ENCODE measurements around the gene LMF2. TPM values are rescaled to one million over a fixed set of nuclear protein-coding genes. Genes with fewer than 3 reads are reported as not detected.

LMF2 gene
- total and polyA plus RNA-seq, 2 of the 4 experiments (the other 2 are of a cell fraction), result 16.8 to 82.6 TPM

DNA sequence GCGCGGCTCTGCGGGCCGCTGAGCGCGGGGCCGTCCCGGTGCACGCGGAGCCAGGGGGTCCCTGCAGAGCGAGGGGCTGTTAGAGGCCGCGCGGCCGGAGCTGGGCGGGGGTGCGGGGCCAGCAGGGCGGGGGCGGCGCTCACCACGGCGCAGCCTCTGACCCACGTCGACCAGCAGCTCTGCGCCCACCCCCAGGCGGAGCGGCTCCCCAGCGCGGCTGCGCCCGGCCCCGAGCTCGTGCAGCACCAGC, 18.3 kb upstream of the LMF2 start:
- Histone ChIP-seq H2BK15ac (ENCODE audit: low read depth, low read length) (no peak overlapping the region), H3K14ac (replicated peaks; ENCODE audit: low read depth, low read length) (0 out of 2 replicates have a peak overlapping the region, but pooled peaks have one; percentile 92), H2BK120ac (ENCODE audit: low read depth, low read length) (no peak overlapping the region), H2BK20ac (ENCODE audit: low read depth, low read length) (no peak overlapping the region), H3K4me2 (ENCODE audit: low read depth, low read length) (peak overlapping the region; percentile 77), H2BK5ac (ENCODE audit: low read depth, low read length, poor library complexity, severe bottlenecking) (peak overlapping the region; percentile 85), H2AK9ac (replicated peaks; ENCODE audit: low read depth, low read length, poor library complexity) (peak overlapping the region; percentile 99), H4K8ac (ENCODE audit: low read depth in 2 of 2, low read length in 2 of 2) (peak overlapping the region; percentile 82 to 91; a peak in 2 of 4 replicates), H3K23ac (ENCODE audit: low read depth, low read length) (no peak overlapping the region), H4K5ac (ENCODE audit: low read depth, low read length) (peak overlapping the region; percentile 66; the same call in 1 of the 2 replicates), H3K4me1 (ENCODE audit: control insufficient read depth, insufficient read depth, low read length) (peaks cover 13% of the 10 kb centered on the region), H3K27ac (ENCODE audit: insufficient read depth, low read length) (peak overlapping the region; percentile 96), H3K27me3 (ENCODE audit: control insufficient read depth, insufficient read depth, low read length) (no peaks in the 10 kb centered on the region), H4K91ac (ENCODE audit: insufficient read depth, low read depth, low read length) (peak overlapping the region; percentile 56; the same call in 1 of the 2 replicates), H3K9me3 (ENCODE audit: control insufficient read depth, insufficient read depth, low read length) (no peaks in the 10 kb centered on the region), H2AK5ac (ENCODE audit: low read depth, low read length) (0 out of 2 replicates have a peak overlapping the region, but pooled peaks have one; percentile 35), H2AFZ (replicated peaks; ENCODE audit: low read length, poor library complexity) (peak overlapping the region; percentile 96), H3K18ac (ENCODE audit: low read depth, low read length) (no peak overlapping the region), H3K36me3 (ENCODE audit: control insufficient read depth, insufficient read depth, low read length) (peaks cover 24% of the 10 kb centered on the region), H3K4ac (ENCODE audit: low read depth, low read length) (peak overlapping the region; percentile 94), H3K4me3 (ENCODE audit: insufficient read depth, low read depth, low read length) (peak overlapping the region; percentile 84), H3K9ac (ENCODE audit: low read depth, low read length) (peak overlapping the region; percentile 89), H3K79me1 (ENCODE audit: low read depth in 1 of 2, low read length in 2 of 2) (peaks cover 11 to 46% of the 10 kb centered on the region in 2 experiments), H3K56ac (ENCODE audit: extremely low read depth, insufficient read depth, low read length) (no peak overlapping the region), H4K20me1 (ENCODE audit: insufficient read depth, low read length) (peaks cover 19% of the 10 kb centered on the region), H3K9me1 (ENCODE audit: insufficient read depth, low read length) (peaks cover 12% of the 10 kb centered on the region)
- intact Hi-C loops (cut with micrococcal nuclease), result loop anchor here (5.0 kb wide), 1 partner anchor 57 kb away; the partner anchor contains the start of gene CHKB
- no TSS peak for BruUV-seq (replicated peaks)
- dilution Hi-C loops (cut with HindIII; ENCODE audit: low sequenced_read_pairs, unreplicated experiment), result no loop called here
- ChIA-PET POLR2A (ENCODE audit: unreplicated experiment) (interaction anchor here (0.6 to 0.7 kb wide), 3 partner anchors 18 to 53 kb away, joined by 3 to 4 read pairs (median 3); partner anchors contain the start of genes LMF2, NCAPH2 and SYCE3), CTCF (interaction anchor here (0.5 to 1.6 kb wide), 11 partner anchors 16 to 231 kb away, joined by 3 to 8 read pairs (median 4); partner anchors contain the start of genes CHKB, LMF2, NCAPH2 and SYCE3)
- in situ Hi-C loops (cut with MboI; ENCODE audit: low sequenced_read_pairs), result loop anchor here (5.0 kb wide), 1 partner anchor 52 kb away; the partner anchor contains the start of gene CPT1B
- no peak for TF ChIP-seq RAD21 (IDR thresholded peaks at IDR 0.05; ENCODE audit: low read length)
- TF ChIP-seq CEBPB (IDR thresholded peaks at IDR 0.05; ENCODE audit: low read depth, low read length), result no peak
- TF ChIP-seq, protein P1, sequence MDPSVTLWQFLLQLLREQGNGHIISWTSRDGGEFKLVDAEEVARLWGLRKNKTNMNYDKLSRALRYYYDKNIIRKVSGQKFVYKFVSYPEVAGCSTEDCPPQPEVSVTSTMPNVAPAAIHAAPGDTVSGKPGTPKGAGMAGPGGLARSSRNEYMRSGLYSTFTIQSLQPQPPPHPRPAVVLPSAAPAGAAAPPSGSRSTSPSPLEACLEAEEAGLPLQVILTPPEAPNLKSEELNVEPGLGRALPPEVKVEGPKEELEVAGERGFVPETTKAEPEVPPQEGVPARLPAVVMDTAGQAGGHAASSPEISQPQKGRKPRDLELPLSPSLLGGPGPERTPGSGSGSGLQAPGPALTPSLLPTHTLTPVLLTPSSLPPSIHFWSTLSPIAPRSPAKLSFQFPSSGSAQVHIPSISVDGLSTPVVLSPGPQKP (IDR thresholded peaks at IDR 0.05; ENCODE audit: borderline replicate concordance, low read depth, low read length), result no peak
- no peak for TF ChIP-seq MAFK (IDR thresholded peaks at IDR 0.05; ENCODE audit: low read depth, low read length)
- no peak for TF ChIP-seq MXI1 (IDR thresholded peaks at IDR 0.05; ENCODE audit: borderline replicate concordance, low read depth, low read length)
- TF ChIP-seq RFX5 (IDR thresholded peaks at IDR 0.05; ENCODE audit: low read depth, low read length), result no peak
- TF ChIP-seq NFE2L2 (IDR thresholded peaks at IDR 0.05; ENCODE audit: low read depth, low read length), result no peak
- no peak for TF ChIP-seq RCOR1 (IDR thresholded peaks at IDR 0.05; ENCODE audit: insufficient replicate concordance, low read length)
- TF ChIP-seq BHLHE40 (IDR thresholded peaks at IDR 0.05; ENCODE audit: low read depth, low read length), result no peak
- no peak for ATAC-seq (ENCODE audit: low read depth)
- WGBS, 2 experiments (ENCODE audit: extremely low coverage in 2 of 2, insufficient read length in 1 of 2), result 0% methylated on average over 10 of the region's 33 CpGs; no CpG with 5 or more reads in 1 of the 2 experiments
- no peak for DNase-seq

Measured in IMR-90 (cell line).